RPMI7951 (cell line): ENCODE measurements around the gene FAM186B. TPM values are rescaled to one million over a fixed set of nuclear protein-coding genes. Genes with fewer than 3 reads are reported as not detected.
A peak's percentile ranks its signal among the peaks of the same experiment; 100 is the strongest.

Experiments
- DNase-seq: peaks from one replicate; pipeline ENCODE4 v3.0.0-alpha.2; 2012; ENCODE audit warnings: low read depth
- total RNA-seq: library from RNA; depleted of rRNA; stranded (reverse); fragments of >200 nt; shearing (Covaris generic); gene quantifications from 2 replicates; pipeline ENCODE4 v1.2.3, GENCODE V29; 2014

The FAM186B gene
- total RNA-seq, 1 experiment from 2014 or later: not detected

DNA sequence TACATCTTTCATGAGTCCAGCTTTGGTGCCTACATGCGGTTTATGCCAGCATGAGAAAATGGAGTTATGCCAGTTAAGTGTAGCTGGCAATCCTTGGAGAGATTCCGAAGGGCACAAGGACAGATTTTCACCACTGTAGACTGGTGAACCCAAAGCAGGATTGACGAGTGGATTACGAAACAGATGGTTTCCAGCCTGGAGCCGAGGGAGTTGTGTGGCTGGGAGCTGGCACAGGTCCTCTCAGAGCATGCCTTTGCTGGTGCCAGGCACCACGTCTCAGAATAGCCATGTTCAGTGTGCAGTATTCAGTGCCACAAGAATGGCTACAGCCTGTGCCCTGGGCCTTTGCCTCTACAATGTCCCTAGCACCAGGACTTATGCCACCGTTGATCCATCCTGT, 53.4 kb downstream of the FAM186B start:
- peak; percentile 34 for DNase-seq

DNA sequence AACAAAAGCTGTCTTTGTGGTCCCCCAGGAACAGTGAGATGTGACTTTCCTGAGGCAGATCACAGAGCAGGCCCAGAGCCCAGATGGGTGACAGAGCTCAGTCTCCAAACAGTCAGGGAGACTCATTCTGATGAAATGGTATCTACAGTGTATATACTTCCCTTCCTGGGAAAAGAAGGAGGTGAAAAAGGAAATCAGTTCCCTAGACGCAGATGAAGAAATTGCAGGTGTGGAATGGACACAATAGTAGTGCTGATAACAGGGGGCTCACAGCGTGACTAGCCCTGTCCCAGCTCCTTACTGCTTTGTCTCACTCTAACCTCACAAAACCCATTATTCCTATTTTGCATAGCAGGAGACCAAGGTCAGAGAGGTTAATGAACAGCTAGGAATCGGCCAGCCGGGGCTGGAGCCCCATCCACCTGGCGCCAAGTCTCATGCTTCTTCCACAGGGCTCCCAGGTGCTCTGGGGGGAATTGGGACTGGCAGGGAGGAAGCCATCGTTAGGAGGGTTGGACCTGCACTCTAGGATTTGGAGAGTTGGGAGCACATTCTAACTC, 54.7 kb downstream of the FAM186B start:
- DNase-seq: no peak

DNA sequence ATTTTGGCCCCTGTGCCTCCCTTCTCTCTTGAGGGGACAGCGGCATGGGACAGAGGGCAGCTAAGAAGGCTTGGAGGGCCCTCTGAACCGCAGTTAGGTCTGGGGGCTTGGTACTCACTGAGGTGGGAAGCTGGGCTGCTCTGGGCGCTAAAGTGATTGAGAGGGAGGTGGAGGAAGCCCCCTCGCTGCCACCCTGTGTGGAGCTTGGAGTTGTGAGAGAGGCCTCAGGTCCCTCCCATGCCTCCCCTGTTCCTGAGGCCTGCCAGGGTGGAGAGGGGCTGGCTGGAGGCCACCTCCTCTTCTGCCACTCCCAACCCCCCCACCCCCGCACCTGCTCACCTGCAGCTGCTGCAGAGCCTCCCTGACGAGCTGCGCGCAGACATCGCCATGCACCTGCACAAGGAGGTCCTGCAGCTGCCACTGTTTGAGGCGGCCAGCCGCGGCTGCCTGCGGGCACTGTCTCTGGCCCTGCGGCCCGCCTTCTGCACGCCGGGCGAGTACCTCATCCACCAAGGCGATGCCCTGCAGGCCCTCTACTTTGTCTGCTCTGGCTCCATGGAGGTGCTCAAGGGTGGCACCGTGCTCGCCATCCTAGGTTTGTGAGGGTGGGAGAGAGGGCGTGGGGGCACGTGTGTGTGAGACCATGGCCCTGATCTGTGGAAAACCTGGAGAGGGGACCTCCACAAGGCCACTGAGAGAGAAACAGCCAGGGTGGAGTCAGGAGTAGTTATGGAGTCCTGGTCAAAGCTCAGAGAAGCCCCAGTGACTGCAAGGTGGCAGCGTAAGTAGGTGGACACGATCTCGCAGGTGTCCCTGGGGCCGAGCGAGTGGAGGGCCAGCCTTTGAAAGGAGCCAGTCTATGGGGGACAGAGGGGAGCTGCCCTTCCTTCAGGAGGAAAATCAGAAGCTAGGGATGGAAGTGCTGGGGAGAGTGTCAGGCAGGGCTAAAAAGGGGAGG, 55.4 kb downstream of the FAM186B start:
- no peak for DNase-seq

DNA sequence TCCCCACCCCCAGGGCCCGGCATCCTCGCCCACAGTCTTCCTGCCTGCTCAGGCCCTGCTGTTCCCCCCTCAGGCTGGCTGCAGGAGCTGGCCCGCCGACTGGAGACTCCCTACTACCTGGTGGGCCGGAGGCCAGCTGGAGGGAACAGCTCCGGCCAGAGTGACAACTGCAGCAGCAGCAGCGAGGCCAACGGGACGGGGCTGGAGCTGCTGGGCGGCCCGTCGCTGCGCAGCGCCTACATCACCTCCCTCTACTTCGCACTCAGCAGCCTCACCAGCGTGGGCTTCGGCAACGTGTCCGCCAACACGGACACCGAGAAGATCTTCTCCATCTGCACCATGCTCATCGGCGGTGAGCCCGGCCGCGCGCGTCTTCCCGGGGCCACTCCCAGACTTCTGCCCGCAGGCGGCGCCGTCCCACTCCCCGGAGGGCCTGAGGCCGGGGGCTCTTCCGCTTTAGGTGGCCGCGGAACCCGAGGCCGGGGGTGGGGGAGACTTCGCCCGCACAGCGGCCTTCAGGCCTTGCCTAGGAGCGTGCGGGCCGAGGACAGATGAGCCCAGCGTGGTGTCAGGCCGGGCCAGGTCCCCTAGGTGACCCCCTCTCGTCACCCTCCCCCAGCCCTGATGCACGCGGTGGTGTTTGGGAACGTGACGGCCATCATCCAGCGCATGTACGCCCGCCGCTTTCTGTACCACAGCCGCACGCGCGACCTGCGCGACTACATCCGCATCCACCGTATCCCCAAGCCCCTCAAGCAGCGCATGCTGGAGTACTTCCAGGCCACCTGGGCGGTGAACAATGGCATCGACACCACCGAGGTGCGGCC, 56.4 kb downstream of the FAM186B start:
- DNase-seq: no peak

DNA sequence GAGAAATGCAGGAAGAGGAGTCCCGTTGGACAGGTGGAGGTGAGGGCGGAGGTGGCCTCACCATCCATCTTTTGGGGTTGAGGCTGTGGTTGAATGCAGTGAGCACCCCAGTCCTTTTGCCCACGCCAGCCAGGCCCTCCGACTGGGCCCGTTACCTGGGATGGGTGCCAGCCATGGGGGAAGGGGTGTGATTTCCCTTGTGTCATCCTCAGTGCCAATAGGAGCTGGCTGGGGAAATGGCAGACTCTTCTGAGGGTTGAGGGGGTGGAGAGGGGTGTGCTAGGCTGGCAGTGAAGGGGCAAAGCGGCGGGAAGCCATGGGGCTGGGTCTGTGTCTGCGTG, 57.0 kb downstream of the FAM186B start:
- no peak for DNase-seq

DNA sequence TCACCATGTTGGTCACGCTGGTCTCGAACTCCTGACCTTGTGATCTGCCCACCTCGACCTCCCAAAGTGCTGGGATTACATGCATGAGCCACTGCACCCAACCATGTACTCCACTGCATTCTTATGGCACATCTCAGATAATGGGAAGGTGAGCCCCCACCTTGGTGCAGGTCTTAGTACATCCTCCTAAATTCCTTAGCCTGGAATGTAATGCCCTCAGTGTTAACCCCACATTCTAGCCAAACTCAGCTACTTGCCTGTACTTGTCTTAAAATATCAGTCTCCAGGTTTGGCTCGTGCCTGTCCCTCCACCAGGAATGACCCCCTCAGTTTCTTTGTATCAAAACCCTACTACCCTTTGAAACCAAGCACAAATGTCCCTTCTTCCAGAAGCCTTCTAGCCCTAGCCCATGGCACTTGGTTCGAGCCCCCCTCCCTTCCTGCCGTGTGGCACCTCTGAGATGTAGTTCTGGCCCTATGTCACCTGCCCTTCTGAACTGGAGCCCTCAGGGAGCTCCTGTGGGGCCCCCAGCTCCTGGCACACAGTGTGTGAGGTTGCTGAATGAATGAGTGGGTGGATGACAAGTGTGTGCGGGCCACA, 58.2 kb downstream of the FAM186B start:
- no peak for DNase-seq

DNA sequence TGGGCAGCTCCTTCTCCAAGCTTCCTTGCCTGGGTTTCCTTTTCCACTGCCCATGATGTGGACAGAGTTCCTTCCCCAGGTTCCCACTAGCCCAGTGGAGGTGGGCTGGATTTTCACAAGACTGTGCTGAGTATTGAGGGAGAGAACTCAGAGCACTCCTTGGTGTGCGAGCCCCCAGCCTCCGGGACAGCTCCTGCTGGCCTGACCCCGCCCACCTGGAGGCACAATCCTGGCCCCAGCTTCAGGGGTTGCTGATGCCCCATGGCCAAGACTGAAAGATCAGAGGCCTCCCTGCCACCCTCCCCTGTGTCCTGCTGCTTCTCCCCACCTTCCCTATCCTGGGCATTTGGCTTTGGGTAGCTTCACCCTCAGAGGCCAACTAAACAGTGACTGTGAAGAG, 59.0 kb downstream of the FAM186B start:
- DNase-seq: no peak

DNA sequence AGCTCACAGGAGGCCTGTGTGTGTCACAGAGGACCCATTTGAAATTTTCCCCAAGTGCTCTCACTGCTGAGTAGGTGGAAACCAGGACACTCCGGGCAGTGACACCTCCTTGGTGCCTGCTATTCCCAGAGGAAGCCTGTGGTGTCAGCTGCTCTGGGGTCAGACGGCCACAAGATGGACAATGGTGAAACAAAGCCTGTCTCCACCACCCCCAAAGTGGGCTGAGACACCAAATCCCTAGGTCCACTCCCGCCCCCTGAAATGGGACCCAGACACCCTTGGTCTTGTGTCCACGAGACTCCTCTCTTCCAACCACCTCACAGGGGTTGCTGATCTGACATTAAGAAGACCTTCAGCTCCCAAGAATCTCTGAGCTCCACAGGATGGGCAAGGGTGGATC, 59.6 kb downstream of the FAM186B start:
- DNase-seq: no peak

DNA sequence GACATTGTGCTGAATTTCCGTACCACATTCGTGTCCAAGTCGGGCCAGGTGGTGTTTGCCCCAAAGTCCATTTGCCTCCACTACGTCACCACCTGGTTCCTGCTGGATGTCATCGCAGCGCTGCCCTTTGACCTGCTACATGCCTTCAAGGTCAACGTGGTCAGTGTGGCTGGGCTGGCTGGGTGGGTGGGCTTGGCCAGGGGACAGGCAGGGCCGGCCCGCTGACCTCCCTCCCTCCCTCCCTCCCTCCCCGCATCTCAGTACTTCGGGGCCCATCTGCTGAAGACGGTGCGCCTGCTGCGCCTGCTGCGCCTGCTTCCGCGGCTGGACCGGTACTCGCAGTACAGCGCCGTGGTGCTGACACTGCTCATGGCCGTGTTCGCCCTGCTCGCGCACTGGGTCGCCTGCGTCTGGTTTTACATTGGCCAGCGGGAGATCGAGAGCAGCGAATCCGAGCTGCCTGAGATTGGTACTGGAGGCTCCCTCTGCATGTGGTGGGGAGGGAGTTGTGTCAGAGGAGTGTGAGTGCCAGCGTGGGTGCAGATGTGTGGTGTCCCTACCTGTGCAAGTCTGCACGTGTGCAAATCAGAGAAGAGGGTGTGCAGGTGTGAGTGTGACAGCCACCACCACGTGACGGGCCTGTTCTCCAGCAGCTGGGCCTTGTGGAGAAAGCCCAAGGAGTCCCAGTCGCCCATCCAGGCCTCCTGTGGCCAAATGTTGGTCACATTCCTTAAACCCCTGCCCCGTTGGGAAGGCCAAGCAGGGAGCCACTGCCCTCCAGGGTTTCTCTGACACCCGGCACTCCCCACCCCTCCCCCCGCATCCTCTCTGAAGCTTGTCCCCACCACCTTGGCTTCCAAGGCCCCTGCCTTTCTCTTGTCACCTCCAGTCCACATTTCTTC, 61.3 kb downstream of the FAM186B start:
- DNase-seq: no peak

DNA sequence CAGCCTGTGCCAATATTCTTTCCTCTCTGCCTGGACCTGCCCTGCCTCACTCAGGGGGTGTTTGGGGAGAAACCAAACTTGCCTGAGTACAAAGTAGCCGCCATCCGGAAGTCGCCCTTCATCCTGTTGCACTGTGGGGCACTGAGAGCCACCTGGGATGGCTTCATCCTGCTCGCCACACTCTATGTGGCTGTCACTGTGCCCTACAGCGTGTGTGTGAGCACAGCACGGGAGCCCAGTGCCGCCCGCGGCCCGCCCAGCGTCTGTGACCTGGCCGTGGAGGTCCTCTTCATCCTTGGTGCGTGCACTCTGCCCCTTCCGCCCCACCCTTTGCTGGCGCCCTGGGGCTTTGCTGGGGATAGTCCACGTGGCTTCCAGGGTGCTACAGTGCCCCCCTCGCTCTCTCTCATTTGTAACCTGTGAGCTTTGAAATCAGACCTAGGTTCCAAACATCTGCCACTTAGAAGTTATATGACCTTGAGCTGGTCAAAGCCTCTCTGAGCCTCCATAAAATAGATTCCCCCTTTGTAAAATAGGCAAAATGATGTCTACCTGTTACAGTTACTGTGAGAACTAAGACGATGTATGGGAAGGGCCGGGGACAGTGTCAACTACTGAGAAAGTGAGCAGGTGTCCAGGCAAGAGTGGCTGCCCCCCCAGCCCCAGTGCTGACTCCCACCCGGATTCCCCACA, 62.1 kb downstream of the FAM186B start:
- DNase-seq: no peak

DNA sequence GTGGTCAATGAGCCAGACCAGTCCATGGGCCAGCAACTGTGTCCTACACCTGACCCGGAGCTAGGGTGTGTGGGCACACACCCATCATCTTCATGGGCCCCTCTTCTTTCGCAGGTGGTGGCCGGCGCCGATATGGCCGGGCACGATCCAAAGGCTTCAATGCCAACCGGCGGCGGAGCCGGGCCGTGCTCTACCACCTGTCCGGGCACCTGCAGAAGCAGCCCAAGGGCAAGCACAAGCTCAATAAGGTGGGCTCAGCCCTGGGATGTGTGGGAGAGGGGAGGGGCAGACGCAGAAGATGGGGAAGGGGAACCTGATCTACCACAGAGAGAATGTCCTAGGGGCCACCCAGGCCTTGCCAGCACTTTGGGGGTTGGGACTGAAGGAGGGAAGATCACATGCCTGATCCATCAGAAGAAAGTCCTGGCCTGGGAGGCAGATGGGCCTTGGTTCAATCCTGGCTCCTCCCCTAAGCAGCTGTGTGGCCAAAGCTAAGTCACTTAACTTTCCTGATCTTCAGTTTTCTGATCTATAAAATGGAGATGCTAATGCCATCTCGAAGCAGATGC, 62.8 kb downstream of the FAM186B start:
- no peak for DNase-seq

DNA sequence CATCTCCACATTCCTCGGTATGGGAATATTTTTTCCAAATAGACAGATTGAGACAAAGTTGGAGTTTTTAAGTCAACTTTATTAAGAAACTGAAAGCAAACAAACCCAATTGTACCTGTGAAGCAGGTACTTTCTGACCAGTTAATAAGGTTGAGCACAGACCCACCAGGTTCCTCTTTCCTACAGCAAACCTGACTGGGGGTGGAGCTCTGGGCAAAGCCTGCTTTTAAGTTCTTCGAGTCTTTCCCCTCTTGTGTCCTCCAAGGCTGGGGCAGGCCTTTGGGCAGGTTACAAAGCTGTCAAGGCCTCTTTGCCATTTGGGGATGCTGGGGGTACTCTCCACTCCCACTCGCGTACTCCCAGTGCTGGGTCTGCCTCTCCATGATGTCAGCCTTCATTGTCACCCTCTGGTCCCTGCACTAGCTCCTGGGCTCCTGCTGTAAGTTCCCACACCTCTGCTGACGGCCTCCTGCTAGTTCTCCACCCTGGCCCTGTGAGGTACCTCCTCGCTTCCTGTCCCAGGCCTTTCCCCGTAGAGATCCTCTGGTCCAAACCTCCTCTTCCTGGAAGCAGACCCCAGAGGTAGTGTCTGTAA, 63.4 kb downstream of the FAM186B start:
- DNase-seq: no peak

DNA sequence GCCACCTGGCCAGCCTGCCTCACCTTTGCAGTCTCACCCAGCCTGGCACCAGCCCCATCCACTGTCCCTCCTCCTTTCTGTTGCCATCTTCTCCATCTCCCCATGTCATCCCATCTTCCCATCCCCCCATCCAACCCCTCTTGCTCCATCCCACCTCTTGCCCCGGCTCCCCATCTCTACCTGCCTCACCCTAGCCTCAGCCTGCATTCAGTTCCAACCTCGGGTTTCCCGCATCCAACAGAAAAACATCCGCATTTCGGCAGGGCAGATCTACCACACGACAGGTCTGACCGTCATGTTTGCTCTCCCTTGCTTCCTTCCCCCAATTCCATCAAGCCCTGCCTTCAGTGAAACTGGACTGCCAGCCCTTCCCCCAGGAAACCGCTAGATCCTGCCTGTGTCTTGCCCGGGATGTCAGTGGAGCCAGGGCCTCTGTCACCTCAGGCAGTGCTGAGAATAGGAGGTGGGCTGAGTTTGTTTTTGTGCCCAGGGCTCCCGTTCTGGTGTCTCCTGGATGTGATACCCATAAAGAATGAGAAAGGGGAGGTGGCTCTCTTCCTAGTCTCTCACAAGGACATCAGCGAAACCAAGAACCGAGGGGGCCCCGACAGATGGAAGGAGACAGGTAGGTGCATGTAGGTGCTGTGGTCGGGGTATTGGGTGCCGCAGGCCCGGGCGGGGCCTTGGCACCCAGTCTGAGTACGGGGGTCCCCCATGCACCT, 64.1 kb downstream of the FAM186B start:
- DNase-seq: no peak

DNA sequence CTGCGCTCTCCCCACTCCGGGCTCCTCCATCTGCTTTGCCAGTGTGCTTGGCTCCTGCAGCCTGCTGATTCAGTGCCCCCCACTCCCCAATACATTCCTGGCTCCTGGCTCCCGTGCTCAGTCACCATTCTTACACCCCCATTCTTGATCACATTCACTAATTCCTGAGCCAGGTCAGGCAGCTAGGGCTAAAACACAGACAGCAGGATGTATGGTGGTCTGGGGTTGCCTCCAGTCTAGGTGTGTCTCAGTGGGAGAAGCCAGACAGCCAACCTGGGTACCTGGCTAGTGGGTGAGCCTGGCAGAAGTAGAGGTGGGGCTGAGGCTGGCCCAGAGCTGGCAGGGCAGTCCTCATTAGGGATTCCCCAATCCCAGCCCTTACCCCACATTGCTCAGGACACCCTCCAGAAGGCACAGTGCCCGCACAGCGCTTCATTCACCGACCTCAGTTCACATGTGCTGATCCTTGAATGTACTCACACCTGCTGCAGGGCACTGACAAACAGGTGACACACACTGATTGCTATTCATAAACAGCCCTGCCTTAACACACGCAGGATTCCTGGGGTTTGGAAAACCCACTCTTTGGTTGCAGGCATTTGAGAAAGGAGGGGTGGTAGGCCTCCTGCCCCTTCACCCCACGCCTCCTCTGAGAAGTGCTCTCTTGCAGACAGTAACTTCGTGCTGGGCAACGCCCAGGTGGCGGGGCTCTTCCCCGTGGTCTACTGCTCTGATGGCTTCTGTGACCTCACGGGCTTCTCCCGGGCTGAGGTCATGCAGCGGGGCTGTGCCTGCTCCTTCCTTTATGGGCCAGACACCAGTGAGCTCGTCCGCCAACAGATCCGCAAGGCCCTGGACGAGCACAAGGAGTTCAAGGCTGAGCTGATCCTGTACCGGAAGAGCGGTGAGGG, 65.0 kb downstream of the FAM186B start:
- no peak for DNase-seq

DNA sequence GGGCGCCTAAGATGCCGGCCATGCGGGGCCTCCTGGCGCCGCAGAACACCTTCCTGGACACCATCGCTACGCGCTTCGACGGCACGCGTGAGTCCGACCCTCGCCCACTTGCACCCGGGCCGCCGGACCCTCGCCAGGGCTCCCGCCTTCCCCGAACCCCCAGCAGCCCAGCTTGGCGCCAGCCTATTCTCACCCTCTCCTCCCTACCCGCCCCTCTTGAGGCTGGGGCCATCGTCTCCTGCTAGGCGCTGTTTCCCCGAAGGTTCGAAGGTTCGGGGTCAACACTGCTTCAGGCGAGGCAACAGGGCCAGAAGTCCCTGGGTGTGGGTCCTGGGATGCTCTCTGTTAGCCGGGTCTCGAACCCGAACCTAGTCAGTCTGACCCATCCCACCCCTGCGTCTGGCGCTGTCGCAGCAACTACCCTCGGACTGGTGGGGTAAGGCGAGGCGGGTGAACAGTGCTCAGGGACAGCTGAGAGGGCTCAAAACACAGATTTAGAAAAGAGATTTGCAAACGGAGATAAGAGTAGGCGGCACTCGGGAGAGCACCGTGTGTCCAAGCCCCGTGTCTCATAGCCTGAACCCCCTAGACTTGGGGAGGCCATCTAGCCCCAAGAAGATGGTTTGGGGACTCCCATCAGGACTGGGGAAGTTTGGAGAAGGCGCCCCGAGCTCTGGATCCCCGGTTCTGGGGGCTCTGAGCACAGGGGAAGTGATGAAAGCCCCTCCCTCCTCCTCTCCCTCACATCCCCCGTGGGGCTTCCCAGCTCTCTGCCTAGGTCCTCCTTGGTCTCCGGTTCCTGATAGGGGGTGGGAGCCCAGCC, 65.8 kb downstream of the FAM186B start:
- no peak for DNase-seq

DNA sequence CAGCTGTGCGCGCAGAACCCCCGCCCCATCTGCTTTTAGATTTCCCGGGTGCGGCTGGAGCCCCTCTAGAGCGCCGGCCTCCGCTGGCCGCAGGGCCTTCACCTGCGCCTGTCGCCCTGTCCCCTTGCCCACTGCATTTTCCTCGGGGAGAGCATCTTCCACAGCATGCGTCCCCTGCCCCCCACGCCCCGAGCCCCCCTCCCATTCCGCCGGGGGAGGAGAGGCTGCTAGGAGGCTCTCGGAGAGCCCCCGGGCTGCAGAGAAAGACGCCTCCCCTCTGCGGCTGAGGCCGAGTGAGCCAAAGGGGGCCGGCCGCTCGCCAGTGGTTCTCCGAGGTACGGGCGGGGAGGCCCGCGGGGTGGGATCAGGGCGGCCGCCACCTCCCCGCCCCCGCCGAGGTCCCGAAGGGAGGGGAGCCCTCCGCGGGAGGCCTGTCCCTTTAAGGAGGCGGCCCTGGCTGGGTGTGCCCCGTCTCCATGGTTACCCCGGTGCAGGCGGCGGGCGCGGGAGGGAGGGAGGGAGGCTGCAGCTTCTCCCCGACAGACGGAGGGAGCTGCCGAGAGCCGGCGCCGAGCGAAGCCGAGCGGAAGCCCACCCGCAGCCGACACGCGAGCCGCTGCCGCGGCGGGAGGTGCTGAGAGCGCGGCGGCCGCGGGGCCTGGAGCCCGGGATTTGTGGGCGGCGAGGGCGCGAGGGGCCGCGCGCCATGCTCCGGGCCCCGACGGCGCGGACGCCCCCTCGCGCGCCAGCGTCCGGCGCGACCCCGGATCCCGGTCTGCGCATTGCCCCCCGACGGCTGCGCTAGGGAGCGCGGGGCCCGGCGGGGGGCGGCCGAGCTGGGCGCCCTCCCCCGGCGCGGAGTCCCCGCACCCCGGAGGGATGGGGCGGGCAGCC, 66.7 kb downstream of the FAM186B start, which contains the start of gene KCNH3:
TSS of gene KCNH3 (plus strand) at position 521 of the 894 bp plus-strand sequence. CDS start 387 bp downstream, outside the sequence.
- DNase-seq: peak; percentile 79
